Stimulated activated CD8-positive, alpha-beta memory T cell treated with anti-CD3 and anti-CD28 coated beads, Interleukin-4, amount 100 ng/mL, for 4 hours (primary cell): ENCODE results near the gene ANK2.
"Not testable (repeated sequence)": the region's sequence is repeated elsewhere in the genome, so short reads cannot be mapped to it uniquely, and the experiment has no call there.

Experiments
- DNase-seq, 2 donors: peaks; one replicate each; pipeline ENCODE4 v3.0.0-alpha.2; 2020; ENCODE audit warnings: low read depth in 2 of 2, low spot score in 1 of 2

Gene ANK2

GRCh38 chr4:113146876-113147358, 97.5 kb downstream of the ANK2 start:
- DNase-seq, result no peak

DNA sequence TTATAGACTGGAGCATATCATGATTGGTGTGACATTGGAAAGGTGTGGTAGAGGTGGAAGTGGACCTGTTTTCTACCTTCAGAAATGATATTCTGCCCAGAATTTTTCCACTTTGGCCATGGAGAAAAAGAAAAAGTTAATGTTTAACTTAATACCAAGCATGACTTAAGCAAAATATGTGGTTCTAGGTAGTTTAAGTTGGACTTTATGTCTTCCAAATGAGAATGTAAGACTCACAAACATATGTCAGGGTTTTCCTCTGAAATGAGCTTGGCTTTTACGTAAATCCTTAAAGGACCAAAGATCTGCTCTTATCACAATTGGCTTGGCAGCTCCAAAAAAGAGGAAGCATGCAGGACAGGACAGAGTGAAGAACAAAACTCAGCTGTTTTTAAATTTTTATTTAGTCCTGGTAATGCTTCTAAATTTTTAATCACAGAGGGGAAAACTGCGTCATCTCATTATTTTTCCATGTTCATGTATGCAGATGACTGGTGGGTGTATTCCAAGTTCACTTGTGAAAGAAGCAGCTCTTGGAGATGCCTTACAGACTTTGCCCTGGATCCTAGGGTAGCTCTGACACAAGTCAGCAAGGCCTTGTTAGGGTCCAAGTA, 98.2 kb downstream of the ANK2 start:
- no peak for DNase-seq

- DNase-seq, result no peak
Observed at GRCh38 chr4:113148925-113149324, 99.5 kb downstream of the ANK2 start.

DNA sequence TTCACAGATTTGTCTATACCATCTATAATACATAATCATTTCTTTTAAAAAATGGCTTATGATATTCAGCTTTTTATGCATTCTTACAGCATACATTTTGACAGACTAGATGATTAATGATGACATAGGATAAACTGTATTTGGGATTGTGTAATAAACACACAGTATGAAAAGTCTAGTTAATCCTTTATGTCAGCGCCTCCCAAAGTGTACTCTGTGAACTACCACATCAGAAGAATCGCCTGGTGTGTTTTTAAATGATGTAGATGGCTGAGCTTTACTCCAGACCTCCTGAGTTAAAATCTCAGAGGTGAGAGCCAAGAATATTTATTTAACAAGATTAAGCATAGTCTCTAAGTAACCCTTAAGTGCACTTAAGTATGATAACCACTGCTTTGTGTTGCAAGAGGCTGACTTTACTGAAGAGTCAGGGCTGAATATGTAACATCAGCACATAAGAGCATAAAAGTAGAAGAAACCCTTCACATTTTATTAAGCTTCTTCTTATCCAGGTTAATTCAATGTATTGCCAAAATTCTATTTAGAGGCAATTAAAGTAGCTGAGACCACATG, 104.2 kb downstream of the ANK2 start:
- DNase-seq, result no peak

DNA sequence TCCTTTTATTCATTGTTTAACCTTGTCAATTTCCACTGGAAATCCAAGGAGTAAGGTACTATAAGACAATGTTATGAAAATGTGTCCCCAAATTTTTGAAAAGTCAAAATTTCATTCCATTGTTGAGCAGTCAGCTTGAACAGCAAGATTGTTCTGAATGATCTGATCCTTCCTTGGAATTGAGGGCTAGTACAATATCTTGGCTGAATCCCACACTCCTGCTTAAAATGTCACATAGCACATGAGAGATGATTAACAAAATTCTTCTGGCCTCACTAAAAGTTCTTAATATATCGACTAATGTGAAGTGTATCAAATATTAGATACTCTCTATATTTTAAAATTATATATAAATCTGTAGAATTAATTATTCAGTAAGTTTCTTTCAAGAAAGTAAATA, 104.8 kb downstream of the ANK2 start:
- DNase-seq, result no peak

- no peak for DNase-seq
Observed at GRCh38 chr4:113157086-113157857, 107.8 kb downstream of the ANK2 start.

DNA sequence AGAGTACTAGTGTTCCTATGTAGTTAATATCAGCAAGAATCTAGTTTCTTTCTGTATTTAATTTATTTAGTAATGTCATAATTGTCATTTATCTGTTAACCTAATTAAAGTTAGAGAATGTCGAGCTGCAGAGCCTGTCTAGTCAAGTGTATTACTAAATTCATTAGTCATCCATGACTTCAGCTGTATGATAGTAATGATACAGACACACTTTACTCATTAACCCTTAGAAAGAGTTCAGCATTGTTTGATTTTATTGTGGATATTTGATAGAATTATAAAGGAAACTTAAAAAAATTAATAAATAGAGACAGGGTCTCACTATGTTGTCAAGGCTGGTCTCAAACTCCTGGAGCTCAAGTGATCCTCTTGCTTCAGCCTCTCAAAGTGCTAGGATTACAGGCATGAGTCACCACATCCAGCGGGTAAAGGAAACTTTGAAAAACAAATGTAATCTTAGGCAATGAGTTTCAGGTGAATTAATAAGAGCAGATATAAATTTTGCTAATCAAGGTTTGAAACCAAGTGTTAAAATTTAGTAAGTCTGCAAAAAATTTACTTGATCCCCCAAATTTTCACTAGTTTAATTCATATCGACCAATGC, 110.6 kb downstream of the ANK2 start:
- DNase-seq, result no peak

DNA sequence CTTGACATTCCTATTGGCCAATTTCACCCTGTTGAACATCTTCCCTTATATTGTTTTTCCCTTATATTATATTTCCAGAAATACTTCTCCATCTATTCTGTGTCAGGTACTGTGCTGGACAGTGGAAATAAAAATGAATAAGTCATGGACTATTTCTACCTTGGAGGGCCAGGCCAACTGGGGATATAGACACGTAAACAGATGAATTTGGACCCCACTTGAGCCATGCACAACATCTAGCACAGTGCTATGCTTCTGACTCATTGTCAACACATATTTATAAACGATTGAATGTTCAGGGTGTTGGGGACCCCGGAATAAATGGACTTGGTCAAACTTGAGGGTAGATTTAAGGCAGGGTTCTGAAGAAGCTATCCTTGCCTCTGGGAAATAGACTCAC, 111.1 kb downstream of the ANK2 start:
- no peak for DNase-seq

GRCh38 chr4:113162089-113162488, 112.6 kb downstream of the ANK2 start:
- no peak for DNase-seq

DNA sequence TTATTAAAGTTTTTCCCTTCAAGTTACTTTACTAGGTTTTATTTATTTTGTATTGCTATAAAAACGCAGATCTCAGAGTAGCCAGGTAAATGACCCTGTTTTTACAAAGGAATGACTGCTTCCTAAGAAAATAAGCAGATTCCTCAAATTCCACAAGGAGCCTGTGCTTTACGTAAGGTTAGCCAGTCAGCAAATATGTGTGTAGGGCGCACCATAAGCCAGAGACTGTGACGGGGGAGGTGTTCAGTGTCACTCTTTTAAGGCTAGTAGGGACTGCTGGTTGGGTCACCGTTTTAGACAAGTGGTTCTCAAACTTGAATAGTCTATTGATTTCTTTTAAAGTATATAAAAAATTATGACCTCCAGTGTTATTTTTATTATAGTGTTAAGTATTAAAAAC, 119.9 kb downstream of the ANK2 start:
- DNase-seq, result no peak

- no peak for DNase-seq
Observed at GRCh38 chr4:113170115-113170804, 120.8 kb downstream of the ANK2 start.

- no peak for DNase-seq
Observed at GRCh38 chr4:113170805-113171468, 121.5 kb downstream of the ANK2 start.

GRCh38 chr4:113173126-113173792, 123.8 kb downstream of the ANK2 start:
- DNase-seq, result no peak

- no peak for DNase-seq
Observed at GRCh38 chr4:113173793-113174264, 124.4 kb downstream of the ANK2 start.

DNA sequence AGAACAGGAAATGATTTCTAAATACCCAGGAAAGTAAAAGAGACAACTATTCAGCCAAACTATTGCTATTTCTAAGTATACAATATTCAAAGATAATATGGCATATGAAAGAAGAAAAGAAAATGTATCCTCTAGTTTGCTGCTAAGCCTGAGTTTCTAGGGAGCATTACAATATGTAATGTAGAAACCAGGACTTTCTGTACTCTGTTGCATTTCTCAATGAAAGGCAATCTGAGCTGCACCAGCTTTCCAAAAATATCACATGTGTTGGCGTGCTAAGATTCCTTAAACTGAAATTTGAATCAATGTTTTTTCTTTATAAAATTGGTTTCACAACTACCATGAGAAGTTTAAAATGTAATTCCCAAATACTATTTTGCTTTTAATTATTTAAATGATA, 129.6 kb downstream of the ANK2 start:
- DNase-seq, result no peak

DNA sequence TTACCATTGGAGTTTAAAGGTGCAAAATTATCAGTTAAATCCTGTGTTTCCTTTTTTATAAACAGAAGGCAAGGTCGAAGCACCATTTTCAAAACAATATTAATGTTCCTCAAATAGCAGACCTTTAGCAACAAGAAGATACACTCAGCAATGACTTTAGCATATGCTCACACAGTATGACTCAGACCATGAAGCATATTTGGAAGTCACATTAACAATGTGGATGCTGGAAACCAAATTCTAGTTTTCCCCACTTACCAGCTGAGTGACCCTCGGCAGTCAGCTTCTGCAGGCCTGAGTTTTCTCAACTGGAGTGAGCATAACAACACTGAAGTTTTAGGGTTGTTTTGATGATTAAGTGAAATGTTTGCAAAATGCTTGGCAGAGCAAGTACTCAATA, 130.5 kb downstream of the ANK2 start:
- DNase-seq, result no peak

DNA sequence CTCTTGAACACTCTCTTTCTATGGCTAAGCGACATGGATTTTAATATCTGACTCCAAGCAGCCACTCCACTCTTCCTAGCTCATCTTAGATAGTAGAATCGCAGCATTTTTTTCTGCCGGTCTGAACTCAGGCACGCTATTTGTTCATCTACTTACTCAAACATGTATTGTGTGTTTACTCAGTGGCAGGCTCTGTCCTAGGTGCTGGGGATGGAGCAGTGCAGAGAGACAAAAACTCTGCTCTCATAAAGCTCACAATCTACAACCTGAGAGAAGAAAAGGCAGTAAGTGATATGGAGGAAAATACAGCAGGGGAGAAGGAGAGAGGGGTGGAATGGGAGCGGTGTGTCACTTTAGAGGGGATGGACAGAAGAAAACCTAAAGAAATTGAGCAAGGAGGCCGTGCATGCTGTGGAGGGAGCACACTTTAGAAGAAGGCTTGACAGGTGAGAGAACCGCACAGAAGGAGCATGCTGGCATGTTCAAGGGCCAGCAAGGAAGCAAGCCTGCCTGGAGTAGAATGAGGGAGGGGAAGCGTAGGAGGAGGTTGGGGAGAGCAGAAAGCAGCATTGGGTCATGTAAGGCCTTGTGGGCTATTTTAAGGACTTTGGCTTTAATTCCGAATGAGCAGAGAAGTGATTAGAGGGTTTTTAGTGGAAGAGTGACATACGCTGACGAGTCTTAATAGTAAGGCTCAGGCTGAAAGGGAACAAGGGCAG, 132.0 kb downstream of the ANK2 start:
- no peak for DNase-seq

GRCh38 chr4:113183032-113183605, 133.7 kb downstream of the ANK2 start:
- no peak for DNase-seq

DNA sequence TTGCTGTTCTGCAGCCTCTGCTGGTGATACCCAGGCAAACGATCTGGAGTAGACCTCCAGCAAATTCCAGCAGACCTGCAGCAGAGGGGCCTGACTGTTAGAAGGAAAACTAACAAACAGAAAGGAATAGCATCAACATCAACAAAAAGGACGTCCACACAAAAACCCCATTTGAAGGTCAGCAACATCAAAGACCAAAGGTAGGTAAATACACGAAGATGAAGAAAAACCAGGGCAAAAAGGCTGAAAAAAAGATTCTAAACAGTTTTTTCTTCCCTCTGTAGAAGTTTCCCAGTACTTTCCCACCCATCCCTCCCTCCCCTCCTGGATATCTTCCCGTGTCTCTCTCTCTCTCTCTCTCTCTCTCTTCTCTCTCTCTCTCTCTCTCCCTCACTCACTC, 136.8 kb downstream of the ANK2 start:
- not testable (repeated sequence) for DNase-seq
